IPS-18a (cell line): ENCODE measurements around the gene TEX13A.
"Not testable (repeated sequence)": the region's sequence is repeated elsewhere in the genome, so short reads cannot be mapped to it uniquely, and the experiment has no call there.

Experiments used
- H3K27ac ChIP-seq: one replicate; pipeline ENCODE4 v1.5.1; 2013; ENCODE audit warnings: low read length
- H3K27me3 ChIP-seq: one replicate; pipeline ENCODE4 v1.6.1; 2013; ENCODE audit warnings: mild to moderate bottlenecking, low read length; ENCODE audit not compliant: control insufficient read depth, insufficient read depth
- H3K36me3 ChIP-seq: one replicate; pipeline ENCODE4 v1.6.1; 2013; ENCODE audit warnings: low read depth, low read length; ENCODE audit not compliant: control insufficient read depth
- H3K4me1 ChIP-seq: one replicate; pipeline ENCODE4 v1.6.1; 2013; ENCODE audit warnings: low read depth, low read length; ENCODE audit not compliant: control insufficient read depth
- H3K4me3 ChIP-seq: one replicate; pipeline ENCODE4 v1.5.1; 2013; ENCODE audit warnings: low read length
- H3K9ac ChIP-seq: one replicate; pipeline ENCODE4 v1.6.1; 2013; ENCODE audit warnings: mild to moderate bottlenecking, low read length, moderate library complexity
- H3K9me3 ChIP-seq: one replicate; pipeline ENCODE4 v1.6.1; 2013; ENCODE audit warnings: low read depth, low read length; ENCODE audit not compliant: control insufficient read depth

The TEX13A gene

DNA sequence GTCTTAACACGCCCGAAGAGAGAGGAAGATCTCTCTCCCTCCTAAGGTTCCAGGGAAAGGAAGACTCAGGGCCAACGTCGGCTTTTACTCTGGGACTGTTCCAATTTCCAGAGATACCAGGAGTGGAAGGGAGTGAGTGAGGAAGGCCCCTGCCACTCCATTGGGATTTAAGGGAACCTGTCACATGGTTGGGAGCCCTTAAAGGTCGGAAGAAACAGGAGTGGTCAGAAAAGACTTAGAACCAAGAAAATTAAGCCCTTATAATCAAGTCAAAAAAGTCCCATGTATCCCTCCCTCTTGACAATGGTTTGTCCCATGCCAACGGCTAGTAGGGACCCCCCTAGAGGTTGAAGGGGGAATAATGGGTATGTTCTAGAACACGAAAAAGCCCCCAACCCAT is at the start of gene TEX13A:
Gene TEX13A, minus strand, starts transcription at position 59 of the 400 bp plus-strand sequence. CDS start 297 bp downstream, outside the sequence.
- Histone ChIP-seq H3K36me3 (no peaks in the 10 kb centered on the region), H3K9ac (no peak within 1 kb of the TSS), H3K27me3 (no peaks in the 10 kb centered on the region), H3K9me3 (no peaks in the 10 kb centered on the region), H3K4me3 (no peak within 1 kb of the TSS), H3K4me1 (no peaks in the 10 kb centered on the region), H3K27ac (no peak within 1 kb of the TSS)

DNA sequence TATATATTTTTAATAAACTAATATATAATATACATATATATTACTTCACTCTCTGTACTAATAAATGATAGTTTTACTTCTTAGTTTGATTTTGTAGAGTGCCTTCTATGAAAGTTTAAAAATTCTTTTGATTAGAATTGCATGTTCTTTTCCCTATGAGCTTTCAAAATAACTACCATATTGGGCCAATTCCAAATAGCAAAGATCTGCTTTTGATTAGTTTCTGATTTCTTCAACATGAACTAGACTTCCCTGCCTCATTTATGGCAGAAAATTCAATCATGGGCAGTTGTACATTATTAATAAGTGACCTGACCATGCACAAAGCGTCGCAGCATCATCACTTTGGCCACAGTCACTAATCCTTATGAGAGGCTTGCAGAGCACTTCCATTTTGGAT is 48.9 kb upstream of the TEX13A start:
- Histone ChIP-seq H3K27ac (no peak overlapping the region), H3K4me3 (no peak overlapping the region), H3K9me3 (no peaks in the 10 kb centered on the region), H3K9ac (no peak overlapping the region), H3K27me3 (no peaks in the 10 kb centered on the region), H3K36me3 (no peaks in the 10 kb centered on the region), H3K4me1 (peaks cover 13% of the 10 kb centered on the region)

DNA sequence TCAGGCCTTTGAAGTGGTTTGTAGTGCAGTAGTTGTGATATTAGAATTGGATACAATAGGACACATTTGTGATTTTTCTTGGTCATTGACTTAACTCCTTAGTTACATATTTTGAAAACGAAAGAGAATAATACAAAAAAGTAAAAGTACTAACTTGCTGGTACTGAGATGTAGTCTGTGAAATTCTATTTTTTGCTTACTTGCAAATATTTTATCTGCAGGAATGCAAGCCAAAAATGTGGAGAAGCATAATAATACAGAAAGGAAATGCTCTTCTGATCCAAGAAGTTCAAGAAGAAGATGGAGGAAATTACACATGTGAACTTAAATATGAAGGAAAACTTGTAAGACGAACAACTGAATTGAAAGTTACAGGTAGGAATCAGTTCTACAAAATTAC is 46.7 kb upstream of the TEX13A start:
- Histone ChIP-seq H3K9ac (no peak overlapping the region), H3K27ac (no peak overlapping the region), H3K4me3 (no peak overlapping the region), H3K9me3 (no peaks in the 10 kb centered on the region), H3K4me1 (peaks cover under 1% of the 10 kb centered on the region), H3K27me3 (no peaks in the 10 kb centered on the region), H3K36me3 (no peaks in the 10 kb centered on the region)

GRCh38 chrX:105266456-105266855 is 46.0 kb upstream of the TEX13A start:
- H3K36me3 ChIP-seq: no peaks in the 10 kb centered on the region
- no peak overlapping the region for H3K27ac ChIP-seq
- H3K27me3 ChIP-seq: no peaks in the 10 kb centered on the region
- no peaks in the 10 kb centered on the region for H3K4me1 ChIP-seq
- H3K9me3 ChIP-seq: no peaks in the 10 kb centered on the region
- H3K4me3 ChIP-seq: no peak overlapping the region
- no peak overlapping the region for H3K9ac ChIP-seq

DNA sequence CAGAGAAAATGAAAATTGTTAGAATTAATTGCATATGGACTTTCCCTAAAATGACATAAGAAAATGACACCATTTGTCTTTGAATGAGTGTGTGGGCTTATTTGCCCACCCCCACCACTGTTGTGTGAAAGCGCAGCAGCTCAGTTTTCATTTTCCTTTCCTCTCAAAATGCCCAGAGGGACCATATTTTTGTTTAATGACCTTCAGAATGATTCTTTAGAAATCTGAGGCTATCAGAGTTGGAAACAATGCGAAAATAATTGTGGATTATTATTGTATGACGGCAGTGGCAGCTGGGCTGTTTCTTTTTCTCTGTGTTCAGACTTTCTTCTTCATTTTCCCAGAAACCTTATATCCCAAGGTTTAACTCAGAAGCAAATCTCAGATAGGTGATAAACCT is 44.6 kb upstream of the TEX13A start:
- Histone ChIP-seq H3K27ac (no peak overlapping the region), H3K9ac (no peak overlapping the region), H3K27me3 (no peaks in the 10 kb centered on the region), H3K36me3 (no peaks in the 10 kb centered on the region), H3K9me3 (no peaks in the 10 kb centered on the region), H3K4me3 (no peak overlapping the region), H3K4me1 (no peaks in the 10 kb centered on the region)

GRCh38 chrX:105263801-105264200 is 43.3 kb upstream of the TEX13A start:
- H3K4me1 ChIP-seq: no peaks in the 10 kb centered on the region
- H3K36me3 ChIP-seq: no peaks in the 10 kb centered on the region
- H3K27me3 ChIP-seq: no peaks in the 10 kb centered on the region
- H3K4me3 ChIP-seq: no peak overlapping the region
- H3K9ac ChIP-seq: no peak overlapping the region
- no peaks in the 10 kb centered on the region for H3K9me3 ChIP-seq
- H3K27ac ChIP-seq: no peak overlapping the region

GRCh38 chrX:105263171-105263570 is 42.7 kb upstream of the TEX13A start:
- no peak overlapping the region for H3K9ac ChIP-seq
- H3K4me3 ChIP-seq: no peak overlapping the region
- no peak overlapping the region for H3K27ac ChIP-seq
- H3K9me3 ChIP-seq: no peaks in the 10 kb centered on the region
- no peaks in the 10 kb centered on the region for H3K36me3 ChIP-seq
- H3K27me3 ChIP-seq: no peaks in the 10 kb centered on the region
- no peaks in the 10 kb centered on the region for H3K4me1 ChIP-seq

- H3K4me1 ChIP-seq: no peaks in the 10 kb centered on the region
- H3K27me3 ChIP-seq: no peaks in the 10 kb centered on the region
- H3K9me3 ChIP-seq: no peaks in the 10 kb centered on the region
- H3K9ac ChIP-seq: no peak overlapping the region
- no peaks in the 10 kb centered on the region for H3K36me3 ChIP-seq
- no peak overlapping the region for H3K4me3 ChIP-seq
- no peak overlapping the region for H3K27ac ChIP-seq
Observed at GRCh38 chrX:105260291-105261043, 40.0 kb upstream of the TEX13A start.

GRCh38 chrX:105241056-105241455 is 20.6 kb upstream of the TEX13A start:
- H3K27ac ChIP-seq: no peak overlapping the region
- no peaks in the 10 kb centered on the region for H3K27me3 ChIP-seq
- H3K4me1 ChIP-seq: no peaks in the 10 kb centered on the region
- no peaks in the 10 kb centered on the region for H3K36me3 ChIP-seq
- H3K4me3 ChIP-seq: no peak overlapping the region
- H3K9me3 ChIP-seq: no peaks in the 10 kb centered on the region
- H3K9ac ChIP-seq: no peak overlapping the region

DNA sequence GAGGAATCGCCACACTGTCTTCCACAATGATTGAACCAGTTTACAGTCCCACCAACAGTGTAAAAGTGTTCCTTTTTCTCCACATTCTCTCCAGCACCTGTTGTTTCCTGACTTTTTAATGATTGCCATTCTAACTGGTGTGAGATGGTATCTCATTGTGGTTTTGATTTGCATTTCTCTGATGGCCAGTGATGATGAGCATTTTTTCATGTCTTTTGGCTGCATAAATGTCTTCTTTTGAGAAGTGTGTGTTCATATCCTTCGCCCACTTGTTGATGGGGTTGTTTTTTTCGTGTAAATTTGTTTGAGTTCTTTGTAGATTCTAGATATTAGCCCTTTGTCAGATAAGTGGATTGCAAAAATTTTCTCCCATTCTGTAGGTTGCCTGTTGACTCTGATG is 16.9 kb upstream of the TEX13A start:
- not testable (repeated sequence) for H3K36me3 ChIP-seq, H3K27ac ChIP-seq, H3K9me3 ChIP-seq, H3K4me3 ChIP-seq, H3K27me3 ChIP-seq, H3K9ac ChIP-seq, H3K4me1 ChIP-seq

DNA sequence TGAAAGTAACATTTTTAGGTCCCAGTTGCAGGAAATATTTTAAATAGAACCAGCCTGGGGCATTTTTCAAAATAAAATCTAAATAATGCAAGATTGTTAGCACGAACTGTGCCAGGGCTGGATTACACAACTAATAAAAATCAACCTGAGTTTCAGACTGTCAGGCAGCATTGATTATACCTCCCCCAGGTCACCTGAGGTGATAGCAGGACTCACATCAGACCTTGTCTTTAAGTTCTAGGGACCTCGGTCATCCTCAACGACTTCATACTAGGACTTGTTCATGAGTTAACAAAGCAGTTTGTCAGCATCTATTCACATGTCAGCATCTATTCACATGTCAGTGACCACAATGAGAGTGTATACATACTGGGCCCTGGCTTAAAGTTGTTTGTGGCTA is 8.7 kb upstream of the TEX13A start:
- Histone ChIP-seq H3K4me3 (no peak overlapping the region), H3K4me1 (peaks cover 8% of the 10 kb centered on the region), H3K27ac (no peak overlapping the region), H3K9ac (no peak overlapping the region), H3K27me3 (no peaks in the 10 kb centered on the region), H3K36me3 (no peaks in the 10 kb centered on the region), H3K9me3 (no peaks in the 10 kb centered on the region)

- Histone ChIP-seq H3K9ac (no peak overlapping the region), H3K9me3 (no peaks in the 10 kb centered on the region), H3K27ac (no peak overlapping the region), H3K4me1 (peaks cover 8% of the 10 kb centered on the region), H3K36me3 (no peaks in the 10 kb centered on the region), H3K27me3 (no peaks in the 10 kb centered on the region), H3K4me3 (no peak overlapping the region)
Observed at GRCh38 chrX:105228602-105229001, 8.1 kb upstream of the TEX13A start.
